HepG2 (cell line): ENCODE measurements around the gene KCNQ2.

ENCODE experiments used
- AGO1 ChIP-seq: fragments of 200-400 bp; formaldehyde crosslinking; IDR thresholded peaks from 2 replicates; pipeline ENCODE4 v1.6.1; 2017; ENCODE audit warnings: mild to moderate bottlenecking, low read depth, low read length, moderate library complexity; ENCODE audit not compliant: poor library complexity, severe bottlenecking
- FOXP1 ChIP-seq, 2 experiments: fragments of 450-650 bp in 1 of 2; IDR thresholded peaks; 2 replicates each; pipeline ENCODE4 v1.6.1; 2017 to 2018; ENCODE audit warnings: antibody characterized with exemption in 1 of 2
- GTF2F1 ChIP-seq: fragments of 150-350 bp; IDR thresholded peaks from 2 replicates; pipeline ENCODE4 v1.6.1; 2014; ENCODE audit warnings: low read length
- NCOA5 ChIP-seq: sonication (generic); formaldehyde crosslinking; IDR thresholded peaks from 2 replicates; pipeline ENCODE4 v1.4.0; 2020; ENCODE audit warnings: missing genetic modification reagents
- NFRKB ChIP-seq: fragments of 450-650 bp; IDR thresholded peaks from 2 replicates; pipeline ENCODE4 v1.6.1; 2017
- POLR2AphosphoS5 ChIP-seq: IDR thresholded peaks from 2 replicates; pipeline ENCODE4 v1.6.1; 2012; ENCODE audit warnings: low read depth, low read length
- SMAD9 ChIP-seq: sonication (generic); formaldehyde crosslinking; IDR thresholded peaks from 2 replicates; pipeline ENCODE4 v1.5.1; 2020; ENCODE audit warnings: mild to moderate bottlenecking, missing genetic modification reagents
- ZNF383 ChIP-seq: sonication (generic); formaldehyde crosslinking; IDR thresholded peaks from 2 replicates; pipeline ENCODE4 v1.4.0; 2020; ENCODE audit warnings: missing genetic modification reagents, mild to moderate bottlenecking, borderline replicate concordance
- TF ChIP-seq, protein P1 (sequence below): sonication (generic); formaldehyde crosslinking; IDR thresholded peaks from 2 replicates; pipeline ENCODE4 v1.9.0; 2021; ENCODE audit warnings: missing genetic modification reagents, borderline replicate concordance
- TF ChIP-seq, protein P2 (sequence below): sonication (generic); formaldehyde crosslinking; IDR thresholded peaks from 2 replicates; pipeline ENCODE4 v1.5.0; 2020; ENCODE audit warnings: mild to moderate bottlenecking, missing genetic modification reagents, moderate library complexity

DNA sequence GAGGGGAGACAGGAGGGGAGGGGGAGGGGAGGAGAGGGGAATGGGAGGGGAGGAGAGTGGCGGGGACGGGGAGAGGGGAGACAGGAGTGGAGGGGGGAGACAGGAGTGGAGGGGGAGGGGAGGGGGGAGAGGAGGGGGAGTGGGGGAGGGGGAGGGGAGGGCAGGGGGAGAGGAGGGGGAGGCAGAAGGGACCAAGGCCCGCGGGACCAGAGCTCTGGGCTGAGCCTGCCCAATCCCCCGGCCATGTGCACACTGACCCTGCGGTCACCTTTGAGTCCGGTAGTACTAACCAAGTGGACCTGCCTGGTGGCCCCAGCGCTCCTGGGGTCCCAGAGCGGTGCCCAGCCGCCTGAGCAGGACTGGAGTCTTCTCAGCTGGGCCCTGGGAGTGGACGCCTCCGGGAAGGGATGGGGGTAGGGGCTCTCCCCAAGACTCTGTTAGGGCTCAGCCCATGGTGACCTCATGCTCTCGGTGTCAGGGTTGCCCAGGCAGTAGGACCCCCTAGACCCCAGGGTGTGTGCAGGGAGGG, 471 bp upstream of the KCNQ2 start:
- TF ChIP-seq, protein P1, sequence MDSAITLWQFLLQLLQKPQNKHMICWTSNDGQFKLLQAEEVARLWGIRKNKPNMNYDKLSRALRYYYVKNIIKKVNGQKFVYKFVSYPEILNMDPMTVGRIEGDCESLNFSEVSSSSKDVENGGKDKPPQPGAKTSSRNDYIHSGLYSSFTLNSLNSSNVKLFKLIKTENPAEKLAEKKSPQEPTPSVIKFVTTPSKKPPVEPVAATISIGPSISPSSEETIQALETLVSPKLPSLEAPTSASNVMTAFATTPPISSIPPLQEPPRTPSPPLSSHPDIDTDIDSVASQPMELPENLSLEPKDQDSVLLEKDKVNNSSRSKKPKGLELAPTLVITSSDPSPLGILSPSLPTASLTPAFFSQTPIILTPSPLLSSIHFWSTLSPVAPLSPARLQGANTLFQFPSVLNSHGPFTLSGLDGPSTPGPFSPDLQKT (CRISPR knock-in tag) = no peak
- TF ChIP-seq FOXP1 (IDR thresholded peaks at IDR 0.05) (no peak), FOXP1 (CRISPR knock-in tag; IDR thresholded peaks at IDR 0.05) (no peak), AGO1 (no peak), ZNF383 (CRISPR knock-in tag) (no peak), POLR2AphosphoS5 (no peak), NCOA5 (CRISPR knock-in tag) (no peak), GTF2F1 (no peak), NFRKB (no peak), SMAD9 (CRISPR knock-in tag) (no peak)
- TF ChIP-seq, protein P2, sequence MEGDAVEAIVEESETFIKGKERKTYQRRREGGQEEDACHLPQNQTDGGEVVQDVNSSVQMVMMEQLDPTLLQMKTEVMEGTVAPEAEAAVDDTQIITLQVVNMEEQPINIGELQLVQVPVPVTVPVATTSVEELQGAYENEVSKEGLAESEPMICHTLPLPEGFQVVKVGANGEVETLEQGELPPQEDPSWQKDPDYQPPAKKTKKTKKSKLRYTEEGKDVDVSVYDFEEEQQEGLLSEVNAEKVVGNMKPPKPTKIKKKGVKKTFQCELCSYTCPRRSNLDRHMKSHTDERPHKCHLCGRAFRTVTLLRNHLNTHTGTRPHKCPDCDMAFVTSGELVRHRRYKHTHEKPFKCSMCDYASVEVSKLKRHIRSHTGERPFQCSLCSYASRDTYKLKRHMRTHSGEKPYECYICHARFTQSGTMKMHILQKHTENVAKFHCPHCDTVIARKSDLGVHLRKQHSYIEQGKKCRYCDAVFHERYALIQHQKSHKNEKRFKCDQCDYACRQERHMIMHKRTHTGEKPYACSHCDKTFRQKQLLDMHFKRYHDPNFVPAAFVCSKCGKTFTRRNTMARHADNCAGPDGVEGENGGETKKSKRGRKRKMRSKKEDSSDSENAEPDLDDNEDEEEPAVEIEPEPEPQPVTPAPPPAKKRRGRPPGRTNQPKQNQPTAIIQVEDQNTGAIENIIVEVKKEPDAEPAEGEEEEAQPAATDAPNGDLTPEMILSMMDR (CRISPR knock-in tag) = no peak
